Ovary (tissue), 9 donors: ENCODE measurements around the gene C19orf53. TPM values are rescaled to one million over a fixed set of nuclear protein-coding genes. Genes with fewer than 3 reads are reported as not detected.
A peak's percentile ranks its signal among the peaks of the same experiment; 100 is the strongest.

ENCODE experiments used
- DNase-seq, 5 donors: peaks; one replicate each; pipeline ENCODE4 v3.0.0-alpha.2; 2019 to 2020
- H3K27ac ChIP-seq, 2 donors: fragments of 200-600 bp; one replicate each; pipeline versions ENCODE4 v1.5.1 to v1.8.0; 2019 to 2022
- H3K27me3 ChIP-seq: fragments of 200-600 bp; one replicate; pipeline ENCODE4 v1.8.0; 2022
- H3K36me3 ChIP-seq: fragments of 200-600 bp; sonication (generic); one replicate; pipeline ENCODE4 v1.5.1; 2019
- H3K4me1 ChIP-seq: one replicate; pipeline ENCODE4 v1.8.1; 2013; ENCODE audit warnings: mild to moderate bottlenecking, moderate library complexity; ENCODE audit not compliant: insufficient read depth
- H3K4me3 ChIP-seq: fragments of 200-600 bp; sonication (generic); one replicate; pipeline ENCODE4 v1.5.1; 2017
- H3K9me3 ChIP-seq, 2 donors: fragments of 200-600 bp in 1 of 2; sonication (generic) in 1 of 2; one replicate each; pipeline versions ENCODE4 v1.5.1 to v1.8.1; 2013 to 2019; ENCODE audit warnings: mild to moderate bottlenecking in 1 of 2, moderate library complexity in 1 of 2
- EP300 ChIP-seq: sonication (generic); formaldehyde crosslinking; IDR thresholded peaks from one replicate; pipeline ENCODE4 v1.6.1; 2017; ENCODE audit warnings: antibody characterized with exemption
- POLR2A ChIP-seq: fragments of 450-650 bp; IDR thresholded peaks from one replicate; pipeline ENCODE4 v1.6.1; 2017; ENCODE audit warnings: antibody characterized with exemption, mild to moderate bottlenecking, moderate library complexity
- WGBS, 3 donors: extraction: QIAGEN DNeasy Blood & Tissue Kit in 1 of 3; methylation state at CpG; one replicate each; pipeline versions ENCODE4 v1.1.5 to v1.1.7; 2013 to 2017; 5-methylcytosine and 5-hydroxymethylcytosine counted together
- intact Hi-C, 4 donors: fragments of 100-400 bp; cut with DNase I; formaldehyde crosslinking; loops; one replicate each; pipeline versions ENCODE4 v1.11.0 to v1.15.1; 2022 to 2023
- polyA plus RNA-seq, 2 donors: library from polyadenylated mRNA; stranded (reverse); fragments of 200-250 nt in 1 of 2; fragments of 350-450 nt in 1 of 2; fragmentation: Illumina TruSeq in 1 of 2; extraction: RNeasy Lipid Tissue Mini Kit (QIAGEN cat#74804) in 1 of 2; gene quantifications; one replicate each; pipeline ENCODE4 v1.2.3, GENCODE V29; 2013 to 2014
- total RNA-seq, 7 donors: library from RNA; depleted of rRNA in 2 of 7; stranded (reverse); fragments of >200 nt in 2 of 7; fragmentation: NEBNext Ultra II Directional in 3 of 7; extraction: Animal tissue kit (Norgen Biotek cat#: 25700) in 3 of 7; gene quantifications; one replicate each; pipeline versions ENCODE4 v1.1.0 to v1.2.4, GENCODE V29; 2016 to 2023
- TF ChIP-seq, protein P1 (sequence below), 3 donors: fragments of 450-650 bp in 2 of 3; fragments of 200-600 bp in 1 of 3; IDR thresholded peaks; one replicate each; pipeline versions ENCODE4 v1.5.1 to v1.8.0; 2016 to 2022; ENCODE audit warnings: antibody characterized with exemption in 3 of 3, mild to moderate bottlenecking in 1 of 3
- donor health status: DM: no; HTN: no; CAD: no; lungs with moderate emphysema.
- donor health status: DM: no; HTN: no; CAD: no.
- donor health status: Bipolar disorder and iron deficiency.
- donor health status: DM: yes; HTN: yes; CAD: no.
- donor health status: DM: no; HTN: no; CAD: no.
- donor health status: DM: yes; HTN: yes; CAD: no.

C19orf53 gene
- total and polyA plus RNA-seq, 9 donors = 62.5 to 298 (median 91.3) TPM

- Histone ChIP-seq H3K9me3 (no peaks in the 10 kb centered on the region), H3K4me3 (no peak overlapping the region), H3K27ac (no peak overlapping the region), H3K36me3 (no peaks in the 10 kb centered on the region), H3K4me1 (no peaks in the 10 kb centered on the region), H3K27me3 (no peaks in the 10 kb centered on the region)
- intact Hi-C loops = no loop called here
- no peak for DNase-seq
- WGBS, 3 donors = 96 to 98% (median 96%) methylated on average over 2 of the region's 2 CpGs
- no peak for TF ChIP-seq POLR2A
- TF ChIP-seq, protein P1, sequence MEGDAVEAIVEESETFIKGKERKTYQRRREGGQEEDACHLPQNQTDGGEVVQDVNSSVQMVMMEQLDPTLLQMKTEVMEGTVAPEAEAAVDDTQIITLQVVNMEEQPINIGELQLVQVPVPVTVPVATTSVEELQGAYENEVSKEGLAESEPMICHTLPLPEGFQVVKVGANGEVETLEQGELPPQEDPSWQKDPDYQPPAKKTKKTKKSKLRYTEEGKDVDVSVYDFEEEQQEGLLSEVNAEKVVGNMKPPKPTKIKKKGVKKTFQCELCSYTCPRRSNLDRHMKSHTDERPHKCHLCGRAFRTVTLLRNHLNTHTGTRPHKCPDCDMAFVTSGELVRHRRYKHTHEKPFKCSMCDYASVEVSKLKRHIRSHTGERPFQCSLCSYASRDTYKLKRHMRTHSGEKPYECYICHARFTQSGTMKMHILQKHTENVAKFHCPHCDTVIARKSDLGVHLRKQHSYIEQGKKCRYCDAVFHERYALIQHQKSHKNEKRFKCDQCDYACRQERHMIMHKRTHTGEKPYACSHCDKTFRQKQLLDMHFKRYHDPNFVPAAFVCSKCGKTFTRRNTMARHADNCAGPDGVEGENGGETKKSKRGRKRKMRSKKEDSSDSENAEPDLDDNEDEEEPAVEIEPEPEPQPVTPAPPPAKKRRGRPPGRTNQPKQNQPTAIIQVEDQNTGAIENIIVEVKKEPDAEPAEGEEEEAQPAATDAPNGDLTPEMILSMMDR (IDR thresholded peaks at IDR 0.05) = no peak
- TF ChIP-seq EP300 = no peak
Observed at GRCh38 chr19:13821292-13821691, 47.0 kb downstream of the C19orf53 start.

DNA sequence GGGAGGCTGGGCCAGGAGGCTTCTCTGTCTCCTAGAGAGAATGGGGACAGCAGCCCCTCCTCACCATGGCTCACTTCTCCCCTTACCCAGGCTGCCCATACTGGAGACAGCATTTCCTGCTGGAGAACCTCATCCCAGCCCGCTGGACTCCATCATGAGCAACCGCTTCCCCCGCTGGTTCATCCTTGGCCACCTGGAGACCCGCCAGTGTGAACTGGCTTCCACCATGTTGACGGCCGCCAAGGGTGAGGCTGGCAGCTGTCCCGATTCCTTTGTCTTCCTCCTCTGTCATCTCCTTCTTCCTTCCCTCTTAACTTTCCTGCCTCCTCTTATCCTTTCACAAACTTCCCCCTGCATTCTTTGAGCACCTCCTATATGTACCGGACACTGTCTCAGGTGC, 49.0 kb downstream of the C19orf53 start:
- no peaks in the 10 kb centered on the region for H3K27me3 ChIP-seq
- H3K9me3 ChIP-seq = no peaks in the 10 kb centered on the region
- peak in 1 of 5 donors; percentile 50 for DNase-seq
- H3K4me1 ChIP-seq = no peaks in the 10 kb centered on the region
- WGBS, 3 donors = 74 to 84% (median 81%) methylated on average over 8 of the region's 8 CpGs
- intact Hi-C loops = no loop called here
- H3K36me3 ChIP-seq = no peaks in the 10 kb centered on the region
- no peak overlapping the region for H3K27ac ChIP-seq
- TF ChIP-seq POLR2A (no peak), EP300 (no peak)
- TF ChIP-seq, protein P1 (IDR thresholded peaks at IDR 0.05) = no peak
- no peak overlapping the region for H3K4me3 ChIP-seq

GRCh38 chr19:13823901-13824300, 49.6 kb downstream of the C19orf53 start:
- H3K36me3 ChIP-seq = no peaks in the 10 kb centered on the region
- intact Hi-C loops = no loop called here
- H3K27ac ChIP-seq = no peak overlapping the region
- no peaks in the 10 kb centered on the region for H3K4me1 ChIP-seq
- no peaks in the 10 kb centered on the region for H3K27me3 ChIP-seq
- DNase-seq = no peak
- H3K4me3 ChIP-seq = no peak overlapping the region
- TF ChIP-seq, protein P1 (IDR thresholded peaks at IDR 0.05) = no peak
- TF ChIP-seq EP300 (no peak), POLR2A (no peak)
- H3K9me3 ChIP-seq = no peaks in the 10 kb centered on the region
- WGBS, 3 donors = 85 to 91% (median 88%) methylated on average over 2 of the region's 2 CpGs

DNA sequence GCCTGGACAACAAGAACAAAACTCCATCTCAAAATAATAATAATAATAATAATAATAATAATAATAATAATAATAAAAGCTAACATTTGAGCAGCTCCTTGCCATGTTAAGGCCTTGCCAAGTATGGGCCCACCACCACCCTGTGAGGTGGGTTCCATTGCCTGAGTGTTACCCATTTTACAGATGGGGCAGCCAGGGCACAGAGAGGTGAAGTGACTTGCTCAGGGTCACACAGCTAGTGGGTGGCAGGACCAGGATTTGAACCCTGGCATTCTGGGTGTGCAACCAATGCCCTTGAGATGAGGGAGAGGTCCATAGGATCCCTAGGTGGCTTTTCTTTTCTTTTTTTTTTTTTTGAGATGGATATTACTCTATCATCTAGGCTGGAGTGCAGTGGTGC, 50.4 kb downstream of the C19orf53 start:
- Histone ChIP-seq H3K9me3 (no peaks in the 10 kb centered on the region), H3K27me3 (no peaks in the 10 kb centered on the region), H3K4me1 (no peaks in the 10 kb centered on the region), H3K36me3 (no peaks in the 10 kb centered on the region), H3K4me3 (no peak overlapping the region), H3K27ac (no peak overlapping the region)
- no peak for DNase-seq
- TF ChIP-seq POLR2A (no peak), EP300 (no peak)
- TF ChIP-seq, protein P1 (IDR thresholded peaks at IDR 0.05) = no peak
- intact Hi-C loops = no loop called here
